SHP77 (cell line): ENCODE results near the gene CLEC2D.
"Not testable (repeated sequence)": the region's sequence is repeated elsewhere in the genome, so short reads cannot be mapped to it uniquely, and the experiment has no call there.

ENCODE experiments used
- DNase-seq, 2 experiments: peaks; one replicate each; lab custom pipeline; 2025; lab: John Stamatoyannopoulos, UW

The CLEC2D gene

GRCh38 chr12:9699898-9700605, 30.5 kb downstream of the CLEC2D start:
- no peak for DNase-seq

- DNase-seq = no peak
These were observed 31.1 kb downstream of the CLEC2D start for GRCh38 chr12:9700606-9700956.

- no peak for DNase-seq
These were observed 32.1 kb downstream of the CLEC2D start for GRCh38 chr12:9701380-9702154.

- no peak for DNase-seq
These were observed 32.7 kb downstream of the CLEC2D start for GRCh38 chr12:9702255-9702654.

- DNase-seq = not testable (repeated sequence)
These were observed 35.0 kb downstream of the CLEC2D start for GRCh38 chr12:9704561-9704960.

GRCh38 chr12:9706086-9706685, 36.7 kb downstream of the CLEC2D start:
- DNase-seq = no peak

GRCh38 chr12:9707356-9707755, 37.8 kb downstream of the CLEC2D start:
- DNase-seq = no peak

- peak in 1 of 2 experiments; percentile 1 for DNase-seq
These were observed 38.6 kb downstream of the CLEC2D start for GRCh38 chr12:9707864-9708808.

GRCh38 chr12:9708853-9709252, 39.3 kb downstream of the CLEC2D start:
- no peak for DNase-seq

- no peak for DNase-seq
These were observed 41.3 kb downstream of the CLEC2D start for GRCh38 chr12:9710584-9711375.

GRCh38 chr12:9711664-9712063, 42.2 kb downstream of the CLEC2D start:
- DNase-seq = no peak

GRCh38 chr12:9713032-9713558, 43.6 kb downstream of the CLEC2D start:
- not testable (repeated sequence) for DNase-seq

GRCh38 chr12:9717070-9717925, 47.8 kb downstream of the CLEC2D start:
- DNase-seq = no peak

- DNase-seq = no peak
These were observed 49.5 kb downstream of the CLEC2D start for GRCh38 chr12:9718968-9719367.

GRCh38 chr12:9719790-9720189, 50.3 kb downstream of the CLEC2D start:
- no peak for DNase-seq

GRCh38 chr12:9721394-9722092, 52.0 kb downstream of the CLEC2D start:
- no peak for DNase-seq

GRCh38 chr12:9724023-9724422, 54.5 kb downstream of the CLEC2D start:
- no peak for DNase-seq

GRCh38 chr12:9725213-9725870, 55.8 kb downstream of the CLEC2D start:
- DNase-seq = no peak

- no peak for DNase-seq
These were observed 58.3 kb downstream of the CLEC2D start for GRCh38 chr12:9727813-9728212.
